OCI-M1 (cell line): ENCODE measurements around the gene PCYT1A.
A peak's percentile ranks its signal among the peaks of the same experiment; 100 is the strongest.
"Not testable (repeated sequence)": the region's sequence is repeated elsewhere in the genome, so short reads cannot be mapped to it uniquely, and the experiment has no call there.

Source experiments
- DNase-seq: peaks from one replicate; lab custom pipeline; 2025; lab: John Stamatoyannopoulos, UW

The PCYT1A gene

DNA sequence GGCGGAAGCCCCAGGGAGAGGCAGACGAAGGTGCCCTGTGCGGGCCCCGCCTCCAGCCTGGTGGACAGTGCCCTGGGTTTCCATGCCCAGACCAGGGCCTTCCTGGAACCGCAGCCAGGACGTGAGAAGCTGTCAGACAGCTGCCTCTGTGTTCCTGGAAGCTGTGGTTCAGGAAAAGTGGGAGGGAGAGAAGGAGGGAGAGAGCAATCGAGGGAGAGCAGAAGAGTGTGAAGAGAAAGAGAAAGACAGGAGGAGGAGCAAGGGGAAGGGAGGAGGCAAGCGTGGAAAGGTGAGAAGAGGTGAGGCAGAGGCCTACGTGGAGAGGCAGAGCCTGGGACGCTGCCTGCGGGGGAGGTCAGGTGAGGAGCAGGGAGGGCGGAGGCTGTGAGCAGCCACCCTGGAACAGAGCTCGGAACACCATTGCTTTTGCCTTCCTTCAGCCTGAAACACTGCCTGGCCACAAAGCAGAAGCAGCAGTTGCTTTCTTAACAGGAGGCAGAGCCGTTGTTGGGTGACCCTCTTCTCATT lies 94.9 kb downstream of the PCYT1A start:
- no peak for DNase-seq

DNA sequence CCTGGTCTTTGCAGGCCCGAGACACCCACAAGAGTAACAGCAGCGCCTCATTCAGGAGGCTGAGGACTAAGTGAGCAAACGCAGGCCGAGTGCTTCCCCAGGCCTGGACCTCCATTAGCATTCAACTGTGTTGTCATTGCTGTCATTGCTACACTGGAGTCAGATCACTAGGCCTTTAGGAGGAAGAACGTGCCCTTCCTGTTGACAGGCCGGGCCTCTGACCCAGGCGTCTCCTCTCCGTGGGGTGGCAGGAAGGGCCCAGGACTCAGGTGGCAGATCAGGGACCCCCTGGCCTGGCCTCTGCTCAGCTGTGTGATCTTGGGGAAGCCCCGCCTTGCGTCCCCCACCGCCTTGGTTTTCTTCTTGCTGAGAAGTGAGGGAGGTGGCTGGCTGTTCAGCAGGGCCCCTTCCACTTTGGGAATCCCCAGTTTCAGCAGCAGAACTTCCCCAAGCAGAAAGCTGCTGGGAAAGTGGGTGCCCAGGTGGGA lies 95.4 kb downstream of the PCYT1A start:
- no peak for DNase-seq

DNA sequence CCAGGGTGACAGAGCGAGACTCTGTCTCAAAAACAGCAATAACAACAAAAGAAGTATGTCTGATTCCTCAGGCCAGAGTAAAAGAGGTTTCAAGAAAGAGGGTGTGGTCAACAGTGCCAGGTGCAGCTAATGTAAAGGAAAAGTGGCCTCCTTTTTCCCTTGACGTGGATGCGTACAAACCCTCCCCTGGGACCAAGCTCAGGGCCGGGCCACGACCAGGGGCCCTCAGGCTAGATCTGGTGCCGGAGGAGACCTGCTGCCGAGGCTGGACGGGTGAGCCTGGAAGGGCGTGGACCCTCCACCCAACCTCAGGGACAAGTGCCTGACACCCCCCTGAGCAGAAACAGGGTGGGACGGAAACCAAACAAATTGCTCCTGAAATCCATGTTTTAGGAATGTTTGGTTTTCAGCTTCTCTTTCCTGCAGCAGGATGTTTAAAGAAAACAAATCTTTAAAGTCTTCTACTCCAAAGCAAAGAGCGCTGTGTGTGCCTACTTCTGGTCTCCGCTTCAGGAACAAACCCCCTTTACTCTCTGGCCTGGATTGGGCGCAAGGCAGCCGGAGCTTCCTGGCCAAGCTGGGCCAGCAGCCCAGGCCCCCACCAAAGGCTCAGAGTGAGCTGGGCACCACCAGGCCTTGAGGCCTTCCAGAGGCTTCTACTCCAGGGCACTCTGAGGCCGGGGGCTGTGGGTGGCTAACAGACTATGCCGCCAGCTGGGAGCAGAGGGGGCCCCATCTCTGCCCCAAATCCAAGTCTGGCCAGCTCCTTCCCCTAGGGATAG lies 97.8 kb downstream of the PCYT1A start:
- no peak for DNase-seq

- DNase-seq = no peak
Measured at GRCh38 chr3:196186651-196187573, 100.6 kb downstream of the PCYT1A start.

DNA sequence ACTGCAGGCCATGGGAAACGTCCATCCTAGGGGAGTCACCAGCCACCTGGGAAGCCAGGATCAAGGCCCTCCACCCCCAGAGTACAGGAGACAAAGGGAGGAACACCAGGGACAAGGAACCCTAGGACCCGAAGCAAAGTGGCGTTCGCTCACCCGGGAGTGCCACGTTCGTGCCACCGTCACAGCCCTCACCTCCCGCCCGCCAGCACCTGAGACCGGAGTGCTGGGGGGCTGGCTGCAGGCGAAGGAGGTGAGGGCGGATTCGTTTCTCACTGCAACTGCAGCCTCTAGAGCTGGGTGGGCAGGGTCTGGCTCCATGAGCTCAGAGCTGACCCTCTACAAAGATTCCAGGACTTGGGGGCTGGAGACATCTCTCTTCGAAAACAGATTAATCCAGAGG lies 102.6 kb downstream of the PCYT1A start:
- no peak for DNase-seq

DNA sequence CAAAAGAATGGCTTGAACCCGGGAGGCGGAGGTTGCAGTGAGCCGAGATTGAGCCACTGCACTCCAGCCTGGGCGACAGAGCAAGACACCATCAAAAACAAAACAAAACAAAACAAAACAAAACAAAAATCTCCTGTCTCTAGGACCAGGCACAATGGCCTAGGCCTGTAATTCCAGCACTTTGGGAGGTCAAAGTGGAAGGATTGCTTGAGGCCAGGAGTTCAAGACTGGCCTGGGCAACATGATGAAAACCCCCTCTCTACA lies 103.4 kb downstream of the PCYT1A start:
- not testable (repeated sequence) for DNase-seq

GRCh38 chr3:196181127-196181546 lies 106.4 kb downstream of the PCYT1A start:
- DNase-seq = peak; percentile 33

- no peak for DNase-seq
Measured at GRCh38 chr3:196180346-196180745, 107.2 kb downstream of the PCYT1A start.
